HEK293 (cell line): ENCODE results near the gene RASA2.

Experiments used
- CTCF ChIA-PET: fragments of 350-600 bp; formaldehyde crosslinking; extraction: SDS; loops from one replicate; lab custom pipeline; 2021; ENCODE audit warnings: antibody characterized with exemption; lab: Yijun Ruan, JAX
- POLR2A ChIA-PET: fragments of 300-600 bp; formaldehyde crosslinking; extraction: SDS; loops from one replicate; lab custom pipeline; 2020; ENCODE audit warnings: antibody characterized with exemption, inconsistent platforms; lab: Yijun Ruan, JAX
- H3K27ac ChIP-seq: fragments of 200-500 bp; sonication (Bioruptor generic); 2 replicates; pipeline ENCODE4 v1.5.1; 2014; ENCODE audit warnings: low read depth, low read length, control low read depth, inconsistent platforms; ENCODE audit errors: extremely low read depth
- H3K36me3 ChIP-seq, 2 experiments: fragments of 200-500 bp in 1 of 2; sonication (Bioruptor generic) in 1 of 2; 1 replicate in 1 of 2; 2 replicates in 1 of 2; pipeline ENCODE4 v1.5.1; 2014 to 2017; ENCODE audit warnings: inconsistent platforms in 2 of 2, low read length in 2 of 2; ENCODE audit not compliant: control insufficient read depth in 2 of 2, insufficient read depth in 1 of 2
- H3K4me1 ChIP-seq: fragments of 200-500 bp; sonication (Bioruptor generic); 2 replicates; pipeline ENCODE4 v1.5.1; 2014; ENCODE audit warnings: mild to moderate bottlenecking, low read length, inconsistent platforms; ENCODE audit not compliant: control insufficient read depth, insufficient read depth
- H3K4me3 ChIP-seq: 2 replicates; pipeline ENCODE4 v1.5.1; 2011; ENCODE audit warnings: low read depth, mild to moderate bottlenecking, control low read depth, low read length, moderate library complexity
- H3K9me3 ChIP-seq: fragments of 200-500 bp; sonication (Bioruptor generic); 2 replicates; pipeline ENCODE4 v1.5.1; 2014; ENCODE audit warnings: low read depth, low read length, inconsistent platforms; ENCODE audit not compliant: control insufficient read depth, insufficient read depth
- GFI1B ChIP-seq: fragments of 450-650 bp; formaldehyde crosslinking; IDR thresholded peaks from 2 replicates; pipeline ENCODE4 v1.5.1; 2016; ENCODE audit warnings: missing biosample characterization, missing genetic modification characterization
- MEIS1 ChIP-seq: sonication (generic); formaldehyde crosslinking; IDR thresholded peaks from 2 replicates; pipeline ENCODE4 v1.8.1; 2022; ENCODE audit warnings: missing genetic modification reagents, mild to moderate bottlenecking, borderline replicate concordance
- SP7 ChIP-seq: fragments of 450-650 bp; formaldehyde crosslinking; IDR thresholded peaks from 2 replicates; pipeline ENCODE4 v1.5.1; 2016; ENCODE audit warnings: missing biosample characterization, missing genetic modification characterization
- YY2 ChIP-seq: fragments of 450-650 bp; formaldehyde crosslinking; IDR thresholded peaks from 2 replicates; pipeline ENCODE4 v1.5.1; 2016; ENCODE audit warnings: missing biosample characterization, missing genetic modification characterization
- ZFP3 ChIP-seq: fragments of 450-650 bp; formaldehyde crosslinking; IDR thresholded peaks from 2 replicates; pipeline ENCODE4 v1.5.1; 2016; ENCODE audit warnings: low read depth, missing biosample characterization, missing genetic modification characterization
- ZFP69B ChIP-seq: fragments of 450-650 bp; formaldehyde crosslinking; IDR thresholded peaks from 2 replicates; pipeline ENCODE4 v1.5.1; 2016; ENCODE audit warnings: missing biosample characterization, missing genetic modification characterization
- ZNF138 ChIP-seq: fragments of 450-650 bp; formaldehyde crosslinking; IDR thresholded peaks from 2 replicates; pipeline ENCODE4 v1.5.1; 2016; ENCODE audit warnings: missing biosample characterization, missing genetic modification characterization, borderline replicate concordance
- ZNF311 ChIP-seq: fragments of 450-650 bp; formaldehyde crosslinking; IDR thresholded peaks from 2 replicates; pipeline ENCODE4 v1.5.1; 2017; ENCODE audit warnings: missing biosample characterization, missing genetic modification characterization, borderline replicate concordance
- ZNF529 ChIP-seq: fragments of 450-650 bp; formaldehyde crosslinking; IDR thresholded peaks from 2 replicates; pipeline ENCODE4 v1.5.1; 2017; ENCODE audit warnings: missing genetic modification characterization, missing biosample characterization; ENCODE audit not compliant: insufficient replicate concordance
- ZNF549 ChIP-seq: fragments of 450-650 bp; IDR thresholded peaks from 2 replicates; pipeline ENCODE4 v1.5.1; 2018; ENCODE audit warnings: missing biosample characterization, missing genetic modification characterization, mild to moderate bottlenecking, inconsistent platforms, moderate library complexity
- ZNF670 ChIP-seq: fragments of 450-650 bp; formaldehyde crosslinking; IDR thresholded peaks from 2 replicates; pipeline ENCODE4 v1.5.1; 2016; ENCODE audit warnings: missing biosample characterization, missing genetic modification characterization, low read depth
- ZNF777 ChIP-seq: fragments of 450-650 bp; formaldehyde crosslinking; IDR thresholded peaks from 2 replicates; pipeline ENCODE4 v1.5.1; 2017; ENCODE audit warnings: missing biosample characterization, missing genetic modification characterization, borderline replicate concordance
- ZNF830 ChIP-seq: fragments of 450-650 bp; IDR thresholded peaks from 2 replicates; pipeline ENCODE4 v1.5.0; 2018; ENCODE audit warnings: missing biosample characterization, missing genetic modification characterization, low read depth, mild to moderate bottlenecking, moderate library complexity
- ZSCAN23 ChIP-seq: fragments of 450-650 bp; formaldehyde crosslinking; IDR thresholded peaks from 2 replicates; pipeline ENCODE4 v1.5.1; 2016; ENCODE audit warnings: missing biosample characterization, missing genetic modification characterization
- TF ChIP-seq, protein P1 (sequence below): fragments of 450-650 bp; formaldehyde crosslinking; IDR thresholded peaks from 2 replicates; pipeline ENCODE4 v1.5.1; 2016; ENCODE audit warnings: missing biosample characterization, missing genetic modification characterization
- TF ChIP-seq, protein P2 (sequence below): fragments of 450-650 bp; formaldehyde crosslinking; IDR thresholded peaks from 2 replicates; pipeline ENCODE4 v1.5.1; 2016; ENCODE audit warnings: missing biosample characterization, missing genetic modification characterization
- TF ChIP-seq, protein P3 (sequence below): fragments of 450-650 bp; formaldehyde crosslinking; IDR thresholded peaks from 2 replicates; pipeline ENCODE4 v1.5.1; 2016; ENCODE audit warnings: missing biosample characterization, missing genetic modification characterization
- TF ChIP-seq, protein P4 (sequence below): fragments of 450-650 bp; formaldehyde crosslinking; conservative IDR thresholded peaks from 2 replicates; pipeline ENCODE4 v1.5.1; 2016; ENCODE audit warnings: low read depth, missing biosample characterization, missing genetic modification characterization

The RASA2 gene

DNA sequence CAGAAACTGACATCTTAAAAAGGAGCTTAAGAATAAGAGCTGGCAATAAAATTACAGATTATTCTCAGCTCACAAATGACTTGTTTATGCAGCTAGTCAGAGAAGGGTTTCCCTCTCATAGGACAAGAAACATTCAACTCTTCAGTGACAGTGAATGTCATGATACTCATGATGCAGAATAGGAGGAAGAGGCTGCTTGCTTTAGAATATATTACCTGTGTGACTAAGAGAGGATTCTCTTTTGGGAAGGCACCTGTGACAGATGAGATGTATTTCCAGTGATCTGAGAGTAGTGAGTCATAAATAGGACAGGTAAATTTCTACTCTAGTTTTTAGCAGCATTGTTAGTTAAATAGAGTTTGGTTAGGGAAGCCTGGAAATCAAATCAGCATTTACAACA is 39.9 kb downstream of the RASA2 start:
- Histone ChIP-seq H3K4me1 (no peaks in the 10 kb centered on the region; the same call in 1 of the 2 replicates), H3K9me3 (no peaks in the 10 kb centered on the region), H3K4me3 (no peak overlapping the region), H3K27ac (no peak overlapping the region), H3K36me3 (peaks cover 0 to 9% of the 10 kb centered on the region in 2 experiments; a peak in 1 of 3 replicates)
- TF ChIP-seq GFI1B (tag by site-specific recombination) = no peak
- TF ChIP-seq, protein P1, sequence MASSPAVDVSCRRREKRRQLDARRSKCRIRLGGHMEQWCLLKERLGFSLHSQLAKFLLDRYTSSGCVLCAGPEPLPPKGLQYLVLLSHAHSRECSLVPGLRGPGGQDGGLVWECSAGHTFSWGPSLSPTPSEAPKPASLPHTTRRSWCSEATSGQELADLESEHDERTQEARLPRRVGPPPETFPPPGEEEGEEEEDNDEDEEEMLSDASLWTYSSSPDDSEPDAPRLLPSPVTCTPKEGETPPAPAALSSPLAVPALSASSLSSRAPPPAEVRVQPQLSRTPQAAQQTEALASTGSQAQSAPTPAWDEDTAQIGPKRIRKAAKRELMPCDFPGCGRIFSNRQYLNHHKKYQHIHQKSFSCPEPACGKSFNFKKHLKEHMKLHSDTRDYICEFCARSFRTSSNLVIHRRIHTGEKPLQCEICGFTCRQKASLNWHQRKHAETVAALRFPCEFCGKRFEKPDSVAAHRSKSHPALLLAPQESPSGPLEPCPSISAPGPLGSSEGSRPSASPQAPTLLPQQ (tag by site-specific recombination) = no peak
- TF ChIP-seq MEIS1 = no peak
- no peak for TF ChIP-seq YY2 (tag by site-specific recombination)
- TF ChIP-seq, protein P2, sequence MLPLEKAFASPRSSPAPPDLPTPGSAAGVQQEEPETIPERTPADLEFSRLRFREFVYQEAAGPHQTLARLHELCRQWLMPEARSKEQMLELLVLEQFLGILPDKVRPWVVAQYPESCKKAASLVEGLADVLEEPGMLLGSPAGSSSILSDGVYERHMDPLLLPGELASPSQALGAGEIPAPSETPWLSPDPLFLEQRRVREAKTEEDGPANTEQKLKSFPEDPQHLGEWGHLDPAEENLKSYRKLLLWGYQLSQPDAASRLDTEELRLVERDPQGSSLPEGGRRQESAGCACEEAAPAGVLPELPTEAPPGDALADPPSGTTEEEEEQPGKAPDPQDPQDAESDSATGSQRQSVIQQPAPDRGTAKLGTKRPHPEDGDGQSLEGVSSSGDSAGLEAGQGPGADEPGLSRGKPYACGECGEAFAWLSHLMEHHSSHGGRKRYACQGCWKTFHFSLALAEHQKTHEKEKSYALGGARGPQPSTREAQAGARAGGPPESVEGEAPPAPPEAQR (tag by site-specific recombination) = no peak
- no peak for TF ChIP-seq ZNF529
- no peak for TF ChIP-seq ZNF777 (tag by site-specific recombination)
- TF ChIP-seq ZFP69B = no peak
- no peak for TF ChIP-seq ZNF670 (tag by site-specific recombination)
- TF ChIP-seq SP7 = no peak
- no peak for TF ChIP-seq ZNF830 (tag by site-specific recombination)
- TF ChIP-seq ZNF138 (tag by site-specific recombination) = no peak
- TF ChIP-seq ZFP3 (tag by site-specific recombination) = no peak
- TF ChIP-seq ZSCAN23 (tag by site-specific recombination) = no peak
- POLR2A ChIA-PET = no interaction called here
- CTCF ChIA-PET = no interaction called here

GRCh38 chr3:141528800-141529199 is 42.0 kb downstream of the RASA2 start:
- no peak overlapping the region for H3K27ac ChIP-seq
- no peaks in the 10 kb centered on the region; the same call in 1 of the 2 replicates for H3K4me1 ChIP-seq
- H3K36me3 ChIP-seq = peaks cover 0 to 4% of the 10 kb centered on the region in 2 experiments; a peak in 1 of 3 replicates
- no peak overlapping the region for H3K4me3 ChIP-seq
- TF ChIP-seq ZNF311 (tag by site-specific recombination) (no peak), ZNF549 (tag by site-specific recombination) (no peak)
- TF ChIP-seq, protein P3, sequence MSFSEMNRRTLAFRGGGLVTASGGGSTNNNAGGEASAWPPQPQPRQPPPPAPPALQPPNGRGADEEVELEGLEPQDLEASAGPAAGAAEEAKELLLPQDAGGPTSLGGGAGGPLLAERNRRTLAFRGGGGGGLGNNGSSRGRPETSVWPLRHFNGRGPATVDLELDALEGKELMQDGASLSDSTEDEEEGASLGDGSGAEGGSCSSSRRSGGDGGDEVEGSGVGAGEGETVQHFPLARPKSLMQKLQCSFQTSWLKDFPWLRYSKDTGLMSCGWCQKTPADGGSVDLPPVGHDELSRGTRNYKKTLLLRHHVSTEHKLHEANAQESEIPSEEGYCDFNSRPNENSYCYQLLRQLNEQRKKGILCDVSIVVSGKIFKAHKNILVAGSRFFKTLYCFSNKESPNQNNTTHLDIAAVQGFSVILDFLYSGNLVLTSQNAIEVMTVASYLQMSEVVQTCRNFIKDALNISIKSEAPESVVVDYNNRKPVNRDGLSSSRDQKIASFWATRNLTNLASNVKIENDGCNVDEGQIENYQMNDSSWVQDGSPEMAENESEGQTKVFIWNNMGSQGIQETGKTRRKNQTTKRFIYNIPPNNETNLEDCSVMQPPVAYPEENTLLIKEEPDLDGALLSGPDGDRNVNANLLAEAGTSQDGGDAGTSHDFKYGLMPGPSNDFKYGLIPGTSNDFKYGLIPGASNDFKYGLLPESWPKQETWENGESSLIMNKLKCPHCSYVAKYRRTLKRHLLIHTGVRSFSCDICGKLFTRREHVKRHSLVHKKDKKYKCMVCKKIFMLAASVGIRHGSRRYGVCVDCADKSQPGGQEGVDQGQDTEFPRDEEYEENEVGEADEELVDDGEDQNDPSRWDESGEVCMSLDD (tag by site-specific recombination) = no peak
- TF ChIP-seq, protein P4, sequence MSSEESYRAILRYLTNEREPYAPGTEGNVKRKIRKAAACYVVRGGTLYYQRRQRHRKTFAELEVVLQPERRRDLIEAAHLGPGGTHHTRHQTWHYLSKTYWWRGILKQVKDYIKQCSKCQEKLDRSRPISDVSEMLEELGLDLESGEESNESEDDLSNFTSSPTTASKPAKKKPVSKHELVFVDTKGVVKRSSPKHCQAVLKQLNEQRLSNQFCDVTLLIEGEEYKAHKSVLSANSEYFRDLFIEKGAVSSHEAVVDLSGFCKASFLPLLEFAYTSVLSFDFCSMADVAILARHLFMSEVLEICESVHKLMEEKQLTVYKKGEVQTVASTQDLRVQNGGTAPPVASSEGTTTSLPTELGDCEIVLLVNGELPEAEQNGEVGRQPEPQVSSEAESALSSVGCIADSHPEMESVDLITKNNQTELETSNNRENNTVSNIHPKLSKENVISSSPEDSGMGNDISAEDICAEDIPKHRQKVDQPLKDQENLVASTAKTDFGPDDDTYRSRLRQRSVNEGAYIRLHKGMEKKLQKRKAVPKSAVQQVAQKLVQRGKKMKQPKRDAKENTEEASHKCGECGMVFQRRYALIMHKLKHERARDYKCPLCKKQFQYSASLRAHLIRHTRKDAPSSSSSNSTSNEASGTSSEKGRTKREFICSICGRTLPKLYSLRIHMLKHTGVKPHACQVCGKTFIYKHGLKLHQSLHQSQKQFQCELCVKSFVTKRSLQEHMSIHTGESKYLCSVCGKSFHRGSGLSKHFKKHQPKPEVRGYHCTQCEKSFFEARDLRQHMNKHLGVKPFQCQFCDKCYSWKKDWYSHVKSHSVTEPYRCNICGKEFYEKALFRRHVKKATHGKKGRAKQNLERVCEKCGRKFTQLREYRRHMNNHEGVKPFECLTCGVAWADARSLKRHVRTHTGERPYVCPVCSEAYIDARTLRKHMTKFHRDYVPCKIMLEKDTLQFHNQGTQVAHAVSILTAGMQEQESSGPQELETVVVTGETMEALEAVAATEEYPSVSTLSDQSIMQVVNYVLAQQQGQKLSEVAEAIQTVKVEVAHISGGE = no peak
- POLR2A ChIA-PET = no interaction called here
- no peaks in the 10 kb centered on the region for H3K9me3 ChIP-seq
- CTCF ChIA-PET = no interaction called here
